GM12878 (cell line): ENCODE data around the gene SFI1.

Source experiments
- EGR1 ChIP-seq, 2 experiments: IDR thresholded peaks; 1 replicate in 1 of 2; 2 replicates in 1 of 2; pipeline ENCODE4 v1.6.1; 2011 to 2012; ENCODE audit warnings: low read depth in 2 of 2, low read length in 2 of 2, borderline replicate concordance in 1 of 2, mild to moderate bottlenecking in 1 of 2, moderate library complexity in 1 of 2
- MAX ChIP-seq: IDR thresholded peaks from 2 replicates; pipeline ENCODE4 v1.6.1; 2012; ENCODE audit warnings: low read depth, low read length, improper control_type of control experiment
- SREBF2 ChIP-seq: IDR thresholded peaks from 2 replicates; pipeline ENCODE4 v1.6.1; 2012; ENCODE audit warnings: mild to moderate bottlenecking, low read length
- ZNF274 ChIP-seq: IDR thresholded peaks from one replicate; pipeline ENCODE4 v1.8.0; 2011; ENCODE audit not compliant: insufficient read length, insufficient read depth

GRCh38 chr22:31621507-31622124 lies 125.3 kb downstream of the SFI1 start:
- TF ChIP-seq MAX (no peak), ZNF274 (no peak), EGR1 (IDR thresholded peaks at IDR 0.05; ENCODE audit: borderline replicate concordance in 1 of 2, low read depth in 2 of 2, low read length in 2 of 2) (no peak), SREBF2 (no peak)
